Stomach smooth muscle (tissue), 2 donors: Measurements from ENCODE around the gene NDUFAF7.
"Not testable (repeated sequence)": the region's sequence is repeated elsewhere in the genome, so short reads cannot be mapped to it uniquely, and the experiment has no call there.

Experiments used
- H3K27ac ChIP-seq: one replicate; pipeline ENCODE4 v1.7.0; 2013; ENCODE audit warnings: mild to moderate bottlenecking, low read length, inconsistent platforms
- H3K27me3 ChIP-seq, 2 donors: one replicate each; pipeline ENCODE4 v1.7.0; 2013; ENCODE audit warnings: low read length in 2 of 2; ENCODE audit not compliant: insufficient read depth in 2 of 2, control insufficient read depth in 1 of 2
- H3K36me3 ChIP-seq, 2 donors: one replicate each; pipeline ENCODE4 v1.7.0; 2013; ENCODE audit warnings: low read length in 2 of 2; ENCODE audit not compliant: control insufficient read depth in 2 of 2, insufficient read depth in 2 of 2
- H3K4me1 ChIP-seq: one replicate; pipeline ENCODE4 v1.7.0; 2013; ENCODE audit warnings: low read length; ENCODE audit not compliant: control insufficient read depth, insufficient read depth
- H3K4me3 ChIP-seq, 2 donors: one replicate each; pipeline ENCODE4 v1.7.0; 2013; ENCODE audit warnings: low read length in 2 of 2
- H3K9ac ChIP-seq, 2 donors: one replicate each; pipeline ENCODE4 v1.7.0; 2013; ENCODE audit warnings: low read length in 2 of 2, mild to moderate bottlenecking in 1 of 2
- H3K9me3 ChIP-seq, 2 donors: one replicate each; pipeline ENCODE4 v1.7.0; 2013; ENCODE audit warnings: low read length in 2 of 2; ENCODE audit not compliant: control insufficient read depth in 2 of 2
- donor health status: healthy.
- donor health status: Pancreatic carcinoma.

The NDUFAF7 gene

GRCh38 chr2:37215250-37215649 lies 16.2 kb upstream of the NDUFAF7 start:
- Histone ChIP-seq H3K9ac (no peak overlapping the region), H3K4me3 (no peak overlapping the region), H3K9me3 (no peaks in the 10 kb centered on the region), H3K27me3 (no peaks in the 10 kb centered on the region), H3K27ac (no peak overlapping the region), H3K4me1 (no peaks in the 10 kb centered on the region), H3K36me3 (peaks cover 19 to 28% of the 10 kb centered on the region in 2 donors)

- H3K4me1 ChIP-seq: no peaks in the 10 kb centered on the region
- no peak overlapping the region for H3K4me3 ChIP-seq
- no peaks in the 10 kb centered on the region for H3K9me3 ChIP-seq
- H3K36me3 ChIP-seq: peaks cover 19 to 22% of the 10 kb centered on the region in 2 donors
- no peak overlapping the region for H3K27ac ChIP-seq
- no peaks in the 10 kb centered on the region for H3K27me3 ChIP-seq
- no peak overlapping the region for H3K9ac ChIP-seq
Measured at GRCh38 chr2:37219046-37219445, 12.4 kb upstream of the NDUFAF7 start.

- H3K27ac ChIP-seq: no peak overlapping the region
- H3K9me3 ChIP-seq: no peaks in the 10 kb centered on the region
- no peak overlapping the region for H3K9ac ChIP-seq
- H3K36me3 ChIP-seq: peaks cover 21 to 25% of the 10 kb centered on the region in 2 donors
- H3K4me3 ChIP-seq: no peak overlapping the region
- H3K4me1 ChIP-seq: no peaks in the 10 kb centered on the region
- no peaks in the 10 kb centered on the region for H3K27me3 ChIP-seq
Measured at GRCh38 chr2:37223131-37223530, 8.3 kb upstream of the NDUFAF7 start.

- no peak overlapping the region for H3K4me3 ChIP-seq
- H3K36me3 ChIP-seq: peaks cover 21 to 24% of the 10 kb centered on the region in 2 donors
- H3K9me3 ChIP-seq: no peaks in the 10 kb centered on the region
- H3K27ac ChIP-seq: no peak overlapping the region
- no peaks in the 10 kb centered on the region for H3K27me3 ChIP-seq
- no peak overlapping the region for H3K9ac ChIP-seq
- H3K4me1 ChIP-seq: no peaks in the 10 kb centered on the region
Measured at GRCh38 chr2:37224063-37224462, 7.4 kb upstream of the NDUFAF7 start.

- not testable (repeated sequence) for H3K4me3 ChIP-seq, H3K27me3 ChIP-seq, H3K9ac ChIP-seq, H3K27ac ChIP-seq, H3K9me3 ChIP-seq, H3K4me1 ChIP-seq
- H3K36me3 ChIP-seq: peaks cover 19 to 21% of the 10 kb centered on the region in 2 donors
Measured at GRCh38 chr2:37225129-37225528, 6.3 kb upstream of the NDUFAF7 start.

- no peaks in the 10 kb centered on the region for H3K27me3 ChIP-seq
- H3K4me1 ChIP-seq: peaks cover 13% of the 10 kb centered on the region
- peaks cover 14 to 16% of the 10 kb centered on the region in 2 donors for H3K36me3 ChIP-seq
- no peak overlapping the region for H3K27ac ChIP-seq
- no peaks in the 10 kb centered on the region for H3K9me3 ChIP-seq
- H3K4me3 ChIP-seq: no peak overlapping the region
- H3K9ac ChIP-seq: no peak overlapping the region
Measured at GRCh38 chr2:37226863-37227262, 4.6 kb upstream of the NDUFAF7 start.

GRCh38 chr2:37228788-37229187 lies 2.7 kb upstream of the NDUFAF7 start:
- Histone ChIP-seq H3K9ac (no peak overlapping the region), H3K4me1 (peaks cover 26% of the 10 kb centered on the region), H3K9me3 (no peaks in the 10 kb centered on the region), H3K4me3 (no peak overlapping the region), H3K36me3 (peaks cover 13 to 16% of the 10 kb centered on the region in 2 donors), H3K27ac (no peak overlapping the region), H3K27me3 (no peaks in the 10 kb centered on the region)

GRCh38 chr2:37230581-37230980 lies 877 bp upstream of the NDUFAF7 start:
- Histone ChIP-seq H3K9me3 (no peaks in the 10 kb centered on the region), H3K4me3 (peak overlapping the region; percentile 90 to 99), H3K4me1 (peaks cover 26% of the 10 kb centered on the region), H3K27me3 (no peaks in the 10 kb centered on the region), H3K9ac (peak overlapping the region; percentile 95 to 99), H3K27ac (peak overlapping the region; percentile 94), H3K36me3 (peaks cover 13 to 16% of the 10 kb centered on the region in 2 donors)

GRCh38 chr2:37232131-37232933 lies 874 bp downstream of the NDUFAF7 start:
- Histone ChIP-seq H3K27ac (peak overlapping the region; percentile 94), H3K4me1 (peaks cover 26% of the 10 kb centered on the region)

GRCh38 chr2:37243435-37243834 lies 12.0 kb downstream of the NDUFAF7 start:
- Histone ChIP-seq H3K36me3 (peaks cover 29 to 45% of the 10 kb centered on the region in 2 donors), H3K9ac (no peak overlapping the region), H3K4me3 (no peak overlapping the region), H3K9me3 (no peaks in the 10 kb centered on the region), H3K4me1 (no peaks in the 10 kb centered on the region), H3K27me3 (no peaks in the 10 kb centered on the region), H3K27ac (no peak overlapping the region)

More at GRCh38 chr2:37232131-37232933, 874 bp downstream of the NDUFAF7 start:
- Histone ChIP-seq H3K27me3 (no peaks in the 10 kb centered on the region), H3K9ac (peak overlapping the region; percentile 95 to 99), H3K36me3 (peaks cover 11% of the 10 kb centered on the region in 2 donors), H3K9me3 (no peaks in the 10 kb centered on the region), H3K4me3 (peak overlapping the region; percentile 90 to 99)

- Histone ChIP-seq H3K27me3 (no peaks in the 10 kb centered on the region), H3K27ac (no peak overlapping the region), H3K9ac (no peak overlapping the region), H3K4me1 (no peaks in the 10 kb centered on the region), H3K36me3 (peaks cover 30 to 44% of the 10 kb centered on the region in 2 donors), H3K4me3 (no peak overlapping the region), H3K9me3 (no peaks in the 10 kb centered on the region)
Measured at GRCh38 chr2:37244017-37244416, 12.6 kb downstream of the NDUFAF7 start.
